Liver (tissue), 9 donors: ENCODE results near the gene PRPH2. TPM values are rescaled to one million over a fixed set of nuclear protein-coding genes. Genes with fewer than 3 reads are reported as not detected.

Source experiments
- DNase-seq: peaks from one replicate; pipeline ENCODE4 v3.0.0-alpha.2; 2017; ENCODE audit warnings: low spot score
- H3K27ac ChIP-seq, 2 donors: one replicate each; pipeline ENCODE4 v1.7.0; 2013; ENCODE audit warnings: inconsistent platforms in 2 of 2, low read length in 2 of 2, control low read depth in 1 of 2, low read depth in 1 of 2, mild to moderate bottlenecking in 1 of 2
- H3K27me3 ChIP-seq, 4 donors: one replicate each; pipeline versions ENCODE4 v1.6.1 to v1.7.0; 2013; ENCODE audit warnings: low read length in 3 of 4, inconsistent platforms in 1 of 4, mild to moderate bottlenecking in 1 of 4, moderate library complexity in 1 of 4; ENCODE audit not compliant: control insufficient read depth in 4 of 4, insufficient read depth in 4 of 4
- H3K36me3 ChIP-seq, 4 donors: one replicate each; pipeline versions ENCODE4 v1.6.1 to v1.7.0; 2013; ENCODE audit warnings: low read length in 3 of 4, mild to moderate bottlenecking in 3 of 4, low read depth in 1 of 4, moderate library complexity in 1 of 4; ENCODE audit not compliant: control insufficient read depth in 4 of 4, insufficient read depth in 3 of 4
- H3K4me1 ChIP-seq, 4 donors: one replicate each; pipeline versions ENCODE4 v1.6.1 to v1.7.0; 2013; ENCODE audit warnings: low read length in 3 of 4, mild to moderate bottlenecking in 3 of 4, moderate library complexity in 1 of 4; ENCODE audit not compliant: control insufficient read depth in 4 of 4, insufficient read depth in 4 of 4
- H3K4me3 ChIP-seq, 3 donors: one replicate each; pipeline versions ENCODE4 v1.6.1 to v1.7.0; 2013; ENCODE audit warnings: low read length in 3 of 3, control low read depth in 1 of 3, low read depth in 1 of 3, mild to moderate bottlenecking in 1 of 3
- H3K9ac ChIP-seq, 2 donors: one replicate each; pipeline ENCODE4 v1.7.0; 2013; ENCODE audit warnings: low read length in 2 of 2, mild to moderate bottlenecking in 2 of 2, moderate library complexity in 2 of 2, control low read depth in 1 of 2, low read depth in 1 of 2
- H3K9me3 ChIP-seq, 4 donors: one replicate each; pipeline versions ENCODE4 v1.6.1 to v1.7.0; 2013; ENCODE audit warnings: low read length in 3 of 4; ENCODE audit not compliant: control insufficient read depth in 4 of 4
- EGR1 ChIP-seq, 2 donors: IDR thresholded peaks; 2 replicates each; pipeline ENCODE4 v1.6.1; 2016 to 2018; ENCODE audit warnings: antibody characterized with exemption in 2 of 2, low read depth in 2 of 2
- FOXA1 ChIP-seq: IDR thresholded peaks from 2 replicates; pipeline ENCODE4 v1.6.1; 2016; ENCODE audit warnings: antibody characterized with exemption
- FOXA2 ChIP-seq: IDR thresholded peaks from 2 replicates; pipeline ENCODE4 v1.6.1; 2016; ENCODE audit warnings: antibody characterized with exemption
- GABPA ChIP-seq, 2 donors: IDR thresholded peaks in 1 of 2; conservative IDR thresholded peaks in 1 of 2; 2 replicates each; pipeline ENCODE4 v1.6.1; 2016; ENCODE audit warnings: antibody characterized with exemption in 2 of 2, mild to moderate bottlenecking in 1 of 2, moderate library complexity in 1 of 2
- HNF4A ChIP-seq, 2 donors: conservative IDR thresholded peaks; 2 replicates each; pipeline ENCODE4 v1.6.1; 2016; ENCODE audit warnings: antibody characterized with exemption in 2 of 2, mild to moderate bottlenecking in 2 of 2
- HNF4G ChIP-seq: IDR thresholded peaks from 2 replicates; pipeline ENCODE4 v1.6.1; 2016; ENCODE audit warnings: antibody characterized with exemption
- JUND ChIP-seq, 2 donors: IDR thresholded peaks; 2 replicates each; pipeline ENCODE4 v1.6.1; 2016; ENCODE audit warnings: antibody characterized with exemption in 2 of 2
- NR2F2 ChIP-seq: IDR thresholded peaks from 2 replicates; pipeline ENCODE4 v1.6.1; 2016; ENCODE audit warnings: antibody characterized with exemption
- RAD21 ChIP-seq, 2 donors: IDR thresholded peaks; 2 replicates each; pipeline ENCODE4 v1.6.1; 2016; ENCODE audit warnings: antibody characterized with exemption in 2 of 2, mild to moderate bottlenecking in 2 of 2
- RXRA ChIP-seq, 2 donors: IDR thresholded peaks; 2 replicates each; pipeline ENCODE4 v1.6.1; 2017 to 2018; ENCODE audit warnings: antibody characterized with exemption in 2 of 2, mild to moderate bottlenecking in 1 of 2
- SP1 ChIP-seq: IDR thresholded peaks from 2 replicates; pipeline ENCODE4 v1.6.1; 2018; ENCODE audit warnings: antibody characterized with exemption, mild to moderate bottlenecking
- TAF1 ChIP-seq: conservative IDR thresholded peaks from 2 replicates; pipeline ENCODE4 v1.6.1; 2016; ENCODE audit warnings: antibody characterized with exemption, mild to moderate bottlenecking
- YY1 ChIP-seq: IDR thresholded peaks from 2 replicates; pipeline ENCODE4 v1.6.1; 2016; ENCODE audit warnings: antibody characterized with exemption, mild to moderate bottlenecking
- WGBS: extraction: QIAGEN DNeasy Blood & Tissue Kit; methylation state at CpG from one replicate; pipeline ENCODE4 v1.1.7; 2013; 5-methylcytosine and 5-hydroxymethylcytosine counted together
- polyA plus RNA-seq, 2 donors: library from polyadenylated mRNA; stranded (reverse) in 1 of 2; unstranded in 1 of 2; fragments of 200-250 nt in 1 of 2; fragments of >200 nt in 1 of 2; fragmentation: Nextera tagmentation in 1 of 2; extraction: Ambion mirVana in 1 of 2; gene quantifications; one replicate each; pipeline versions ENCODE4 v1.2.1 to v1.2.3, GENCODE V29; 2013 to 2015
- total RNA-seq, 2 donors: library from RNA; depleted of rRNA; stranded (reverse); fragments of >200 nt; gene quantifications; one replicate each; pipeline ENCODE4 v1.2.3, GENCODE V29; 2014
- TF ChIP-seq, protein P1 (sequence below): IDR thresholded peaks from 2 replicates; pipeline ENCODE4 v1.6.1; 2016; ENCODE audit warnings: antibody characterized with exemption, mild to moderate bottlenecking
- TF ChIP-seq, protein P2 (sequence below): IDR thresholded peaks from 2 replicates; pipeline ENCODE4 v1.6.1; 2016; ENCODE audit warnings: antibody characterized with exemption
- TF ChIP-seq, protein P3 (sequence below): fragments of 150-350 bp; IDR thresholded peaks from 2 replicates; pipeline ENCODE4 v1.5.1; 2017; ENCODE audit warnings: improper control_type of control experiment, low read depth, low read length; ENCODE audit not compliant: missing input control
- TF ChIP-seq, protein P4 (sequence below): IDR thresholded peaks from 2 replicates; pipeline ENCODE4 v1.6.1; 2016; ENCODE audit warnings: antibody characterized with exemption
- TF ChIP-seq, protein P5 (sequence below): IDR thresholded peaks from 2 replicates; pipeline ENCODE4 v1.6.1; 2016; ENCODE audit warnings: antibody characterized with exemption
- donor health status: healthy.
- donor health status: healthy.
- donor health status: healthy.
- donor health status: healthy.
- donor health status: healthy.

PRPH2 gene
- total and polyA plus RNA-seq, 4 donors: 0.06 to 0.33 (median 0.13) TPM

DNA sequence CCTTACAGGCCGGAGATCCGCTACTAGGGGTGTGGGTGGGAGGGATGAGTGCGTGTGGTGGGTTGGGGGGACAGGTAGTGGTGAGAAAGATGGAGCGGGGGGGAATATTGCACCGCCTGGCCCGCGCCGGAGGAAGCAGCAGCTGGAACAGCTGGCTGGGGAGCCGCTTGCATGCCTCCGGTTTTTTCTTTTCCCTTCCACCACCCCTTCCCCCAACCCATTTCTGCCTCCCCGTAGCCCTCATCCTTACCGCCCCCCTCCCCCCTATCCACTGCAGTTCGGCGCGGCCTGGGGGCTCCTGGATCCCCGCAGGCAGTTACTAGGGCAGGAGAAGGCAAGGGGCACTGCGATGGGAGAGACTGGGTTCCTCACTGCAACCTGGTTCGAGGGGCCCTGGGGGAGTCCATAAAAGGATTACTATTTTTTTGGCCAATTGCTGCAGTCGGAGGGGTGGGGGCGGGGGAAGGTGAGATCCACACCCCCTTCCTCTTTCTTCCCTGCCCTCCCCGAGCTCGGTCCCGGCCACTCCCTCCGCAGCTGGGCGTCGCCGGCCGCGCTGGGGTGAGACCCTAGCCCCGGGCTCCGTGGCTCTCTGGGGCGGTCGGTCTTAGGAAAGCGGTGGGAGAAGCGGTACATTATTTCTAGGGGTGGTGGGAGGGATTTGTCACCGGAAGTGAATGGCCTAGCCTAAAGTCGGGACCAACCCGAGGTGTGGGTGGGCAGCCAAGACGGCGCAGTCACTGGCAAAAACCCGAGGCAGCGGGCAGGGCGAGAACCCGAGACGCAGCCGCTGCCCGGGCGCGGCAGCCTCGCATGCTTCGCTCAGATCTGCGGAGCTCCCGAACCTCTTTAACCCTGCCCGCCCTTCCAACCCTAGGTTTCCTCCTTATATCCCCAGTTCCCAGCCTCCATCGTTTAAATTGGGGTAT is 24.3 kb upstream of the PRPH2 start:
- H3K4me1 ChIP-seq: peaks cover 7 to 27% (median 13%) of the 10 kb centered on the region in 4 donors
- H3K27ac ChIP-seq: peak overlapping the region; percentile 78 to 92
- H3K4me3 ChIP-seq: peak overlapping the region; percentile 74 to 89 (median 83)
- H3K9ac ChIP-seq: peak overlapping the region; percentile 79 to 94
- H3K36me3 ChIP-seq: no peaks in the 10 kb centered on the region
- TF ChIP-seq FOXA1 (no peak), YY1 (peak; percentile 36), HNF4A (conservative IDR thresholded peaks at IDR 0.05) (no peak), FOXA2 (no peak), RAD21 (IDR thresholded peaks at IDR 0.05) (peak in 1 of 2 donors; percentile 13), HNF4G (no peak), NR2F2 (no peak), GABPA (IDR thresholded peaks at IDR 0.05 in 1 of 2, conservative IDR thresholded peaks at IDR 0.05 in 1 of 2) (peak; percentile 15 to 44), SP1 (peak; percentile 38), EGR1 (IDR thresholded peaks at IDR 0.05; ENCODE audit: low read depth in 2 of 2) (peak in 1 of 2 donors; percentile 16), RXRA (IDR thresholded peaks at IDR 0.05) (no peak), TAF1 (peak; percentile 67), JUND (IDR thresholded peaks at IDR 0.05) (no peak)
- TF ChIP-seq, protein P1, sequence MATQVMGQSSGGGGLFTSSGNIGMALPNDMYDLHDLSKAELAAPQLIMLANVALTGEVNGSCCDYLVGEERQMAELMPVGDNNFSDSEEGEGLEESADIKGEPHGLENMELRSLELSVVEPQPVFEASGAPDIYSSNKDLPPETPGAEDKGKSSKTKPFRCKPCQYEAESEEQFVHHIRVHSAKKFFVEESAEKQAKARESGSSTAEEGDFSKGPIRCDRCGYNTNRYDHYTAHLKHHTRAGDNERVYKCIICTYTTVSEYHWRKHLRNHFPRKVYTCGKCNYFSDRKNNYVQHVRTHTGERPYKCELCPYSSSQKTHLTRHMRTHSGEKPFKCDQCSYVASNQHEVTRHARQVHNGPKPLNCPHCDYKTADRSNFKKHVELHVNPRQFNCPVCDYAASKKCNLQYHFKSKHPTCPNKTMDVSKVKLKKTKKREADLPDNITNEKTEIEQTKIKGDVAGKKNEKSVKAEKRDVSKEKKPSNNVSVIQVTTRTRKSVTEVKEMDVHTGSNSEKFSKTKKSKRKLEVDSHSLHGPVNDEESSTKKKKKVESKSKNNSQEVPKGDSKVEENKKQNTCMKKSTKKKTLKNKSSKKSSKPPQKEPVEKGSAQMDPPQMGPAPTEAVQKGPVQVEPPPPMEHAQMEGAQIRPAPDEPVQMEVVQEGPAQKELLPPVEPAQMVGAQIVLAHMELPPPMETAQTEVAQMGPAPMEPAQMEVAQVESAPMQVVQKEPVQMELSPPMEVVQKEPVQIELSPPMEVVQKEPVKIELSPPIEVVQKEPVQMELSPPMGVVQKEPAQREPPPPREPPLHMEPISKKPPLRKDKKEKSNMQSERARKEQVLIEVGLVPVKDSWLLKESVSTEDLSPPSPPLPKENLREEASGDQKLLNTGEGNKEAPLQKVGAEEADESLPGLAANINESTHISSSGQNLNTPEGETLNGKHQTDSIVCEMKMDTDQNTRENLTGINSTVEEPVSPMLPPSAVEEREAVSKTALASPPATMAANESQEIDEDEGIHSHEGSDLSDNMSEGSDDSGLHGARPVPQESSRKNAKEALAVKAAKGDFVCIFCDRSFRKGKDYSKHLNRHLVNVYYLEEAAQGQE: peak; percentile 49
- TF ChIP-seq, protein P2, sequence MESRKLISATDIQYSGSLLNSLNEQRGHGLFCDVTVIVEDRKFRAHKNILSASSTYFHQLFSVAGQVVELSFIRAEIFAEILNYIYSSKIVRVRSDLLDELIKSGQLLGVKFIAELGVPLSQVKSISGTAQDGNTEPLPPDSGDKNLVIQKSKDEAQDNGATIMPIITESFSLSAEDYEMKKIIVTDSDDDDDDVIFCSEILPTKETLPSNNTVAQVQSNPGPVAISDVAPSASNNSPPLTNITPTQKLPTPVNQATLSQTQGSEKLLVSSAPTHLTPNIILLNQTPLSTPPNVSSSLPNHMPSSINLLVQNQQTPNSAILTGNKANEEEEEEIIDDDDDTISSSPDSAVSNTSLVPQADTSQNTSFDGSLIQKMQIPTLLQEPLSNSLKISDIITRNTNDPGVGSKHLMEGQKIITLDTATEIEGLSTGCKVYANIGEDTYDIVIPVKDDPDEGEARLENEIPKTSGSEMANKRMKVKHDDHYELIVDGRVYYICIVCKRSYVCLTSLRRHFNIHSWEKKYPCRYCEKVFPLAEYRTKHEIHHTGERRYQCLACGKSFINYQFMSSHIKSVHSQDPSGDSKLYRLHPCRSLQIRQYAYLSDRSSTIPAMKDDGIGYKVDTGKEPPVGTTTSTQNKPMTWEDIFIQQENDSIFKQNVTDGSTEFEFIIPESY: no peak
- TF ChIP-seq, protein P3, sequence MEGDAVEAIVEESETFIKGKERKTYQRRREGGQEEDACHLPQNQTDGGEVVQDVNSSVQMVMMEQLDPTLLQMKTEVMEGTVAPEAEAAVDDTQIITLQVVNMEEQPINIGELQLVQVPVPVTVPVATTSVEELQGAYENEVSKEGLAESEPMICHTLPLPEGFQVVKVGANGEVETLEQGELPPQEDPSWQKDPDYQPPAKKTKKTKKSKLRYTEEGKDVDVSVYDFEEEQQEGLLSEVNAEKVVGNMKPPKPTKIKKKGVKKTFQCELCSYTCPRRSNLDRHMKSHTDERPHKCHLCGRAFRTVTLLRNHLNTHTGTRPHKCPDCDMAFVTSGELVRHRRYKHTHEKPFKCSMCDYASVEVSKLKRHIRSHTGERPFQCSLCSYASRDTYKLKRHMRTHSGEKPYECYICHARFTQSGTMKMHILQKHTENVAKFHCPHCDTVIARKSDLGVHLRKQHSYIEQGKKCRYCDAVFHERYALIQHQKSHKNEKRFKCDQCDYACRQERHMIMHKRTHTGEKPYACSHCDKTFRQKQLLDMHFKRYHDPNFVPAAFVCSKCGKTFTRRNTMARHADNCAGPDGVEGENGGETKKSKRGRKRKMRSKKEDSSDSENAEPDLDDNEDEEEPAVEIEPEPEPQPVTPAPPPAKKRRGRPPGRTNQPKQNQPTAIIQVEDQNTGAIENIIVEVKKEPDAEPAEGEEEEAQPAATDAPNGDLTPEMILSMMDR: no peak
- TF ChIP-seq, protein P4, sequence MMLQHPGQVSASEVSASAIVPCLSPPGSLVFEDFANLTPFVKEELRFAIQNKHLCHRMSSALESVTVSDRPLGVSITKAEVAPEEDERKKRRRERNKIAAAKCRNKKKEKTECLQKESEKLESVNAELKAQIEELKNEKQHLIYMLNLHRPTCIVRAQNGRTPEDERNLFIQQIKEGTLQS: no peak
- TF ChIP-seq, protein P5, sequence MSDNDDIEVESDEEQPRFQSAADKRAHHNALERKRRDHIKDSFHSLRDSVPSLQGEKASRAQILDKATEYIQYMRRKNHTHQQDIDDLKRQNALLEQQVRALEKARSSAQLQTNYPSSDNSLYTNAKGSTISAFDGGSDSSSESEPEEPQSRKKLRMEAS: no peak
- no peaks in the 10 kb centered on the region for H3K27me3 ChIP-seq
- peak; percentile 76 for DNase-seq
- no peaks in the 10 kb centered on the region for H3K9me3 ChIP-seq
- WGBS: under 1% methylated on average over 55 of the region's 55 CpGs
